Fibroblast of lung (primary cell): ENCODE results near the gene CCDC73. TPM values are rescaled to one million over a fixed set of nuclear protein-coding genes. Genes with fewer than 3 reads are reported as not detected.

Source experiments
- DNase-seq, 2 donors: peaks; one replicate each; pipeline versions ENCODE4 v3.0.0 to v3.0.0-alpha.2; 2010; ENCODE audit warnings: low read depth in 2 of 2
- H2AFZ ChIP-seq: 2 replicates; pipeline ENCODE4 v1.5.1; 2012; ENCODE audit warnings: low read length, control low read depth, inconsistent platforms
- H3K27ac ChIP-seq: 2 replicates; pipeline ENCODE4 v1.5.1; 2011; ENCODE audit warnings: low read length, control low read depth; ENCODE audit not compliant: insufficient read depth
- H3K27me3 ChIP-seq: 2 replicates; pipeline ENCODE4 v1.5.1; 2011; ENCODE audit warnings: mild to moderate bottlenecking, low read length; ENCODE audit not compliant: control insufficient read depth, insufficient read depth
- H3K36me3 ChIP-seq: 2 replicates; pipeline ENCODE4 v1.5.1; 2011; ENCODE audit warnings: low read length; ENCODE audit not compliant: control insufficient read depth, insufficient read depth
- H3K4me1 ChIP-seq: 2 replicates; pipeline ENCODE4 v1.5.1; 2011; ENCODE audit warnings: low read length; ENCODE audit not compliant: control insufficient read depth, insufficient read depth; ENCODE audit errors: extremely low read depth
- H3K4me2 ChIP-seq: 2 replicates; pipeline ENCODE4 v1.5.1; 2011; ENCODE audit warnings: low read length, control low read depth; ENCODE audit not compliant: insufficient read depth; ENCODE audit errors: extremely low read depth
- H3K4me3 ChIP-seq, 4 experiments: fragments of 200-600 bp in 1 of 4; sonication (generic) in 1 of 4; replicated peaks in 1 of 4; 2 replicates each; pipeline ENCODE4 v1.5.1; 2011 to 2016; ENCODE audit warnings: low read length in 4 of 4, low read depth in 3 of 4, mild to moderate bottlenecking in 3 of 4, control low read depth in 2 of 4, inconsistent platforms in 1 of 4, mixed read lengths in 1 of 4; ENCODE audit not compliant: insufficient read depth in 1 of 4; ENCODE audit errors: control extremely low read depth in 1 of 4
- H3K79me2 ChIP-seq: 2 replicates; pipeline ENCODE4 v1.5.1; 2012; ENCODE audit warnings: mild to moderate bottlenecking, low read length, inconsistent platforms; ENCODE audit not compliant: control insufficient read depth, insufficient read depth
- H3K9ac ChIP-seq: 2 replicates; pipeline ENCODE4 v1.5.1; 2011; ENCODE audit warnings: mild to moderate bottlenecking, low read length, control low read depth; ENCODE audit not compliant: insufficient read depth
- H3K9me3 ChIP-seq: 2 replicates; pipeline ENCODE4 v1.5.1; 2012; ENCODE audit warnings: low read depth, low read length; ENCODE audit not compliant: control insufficient read depth, insufficient read depth
- H4K20me1 ChIP-seq: 2 replicates; pipeline ENCODE4 v1.5.1; 2011; ENCODE audit warnings: low read length; ENCODE audit not compliant: control insufficient read depth, insufficient read depth; ENCODE audit errors: extremely low read depth
- CTCF ChIP-seq, 2 donors: IDR thresholded peaks in 1 of 2; conservative IDR thresholded peaks in 1 of 2; 1 replicate in 1 of 2; 2 replicates in 1 of 2; pipeline ENCODE4 v1.5.1; 2011 to 2012; ENCODE audit warnings: low read length in 2 of 2, control low read depth in 1 of 2, inconsistent platforms in 1 of 2, low read depth in 1 of 2, mild to moderate bottlenecking in 1 of 2
- EZH2 ChIP-seq: IDR thresholded peaks from 2 replicates; pipeline ENCODE4 v1.5.1; 2012; ENCODE audit warnings: low read length, control low read depth, mild to moderate bottlenecking; ENCODE audit errors: missing control alignments
- polyA plus RNA-seq, 2 donors: library from polyadenylated mRNA; depleted of rRNA in 1 of 2; stranded (reverse) in 1 of 2; unstranded in 1 of 2; fragments of >200 nt; gene quantifications; 2 replicates each; pipeline ENCODE4 v1.2.1, GENCODE V29; 2011 to 2012; ENCODE audit warnings: missing spikeins in 1 of 2
- total RNA-seq: library from RNA; depleted of rRNA; stranded (reverse); fragments of >200 nt; gene quantifications from 2 replicates; pipeline ENCODE4 v1.2.1, GENCODE V29; 2014

CCDC73 gene
- total and polyA plus RNA-seq, 2 donors (not counting 1 experiment from before 2014, with no cell fraction given) = under 0.01 TPM; not detected in 1

DNA sequence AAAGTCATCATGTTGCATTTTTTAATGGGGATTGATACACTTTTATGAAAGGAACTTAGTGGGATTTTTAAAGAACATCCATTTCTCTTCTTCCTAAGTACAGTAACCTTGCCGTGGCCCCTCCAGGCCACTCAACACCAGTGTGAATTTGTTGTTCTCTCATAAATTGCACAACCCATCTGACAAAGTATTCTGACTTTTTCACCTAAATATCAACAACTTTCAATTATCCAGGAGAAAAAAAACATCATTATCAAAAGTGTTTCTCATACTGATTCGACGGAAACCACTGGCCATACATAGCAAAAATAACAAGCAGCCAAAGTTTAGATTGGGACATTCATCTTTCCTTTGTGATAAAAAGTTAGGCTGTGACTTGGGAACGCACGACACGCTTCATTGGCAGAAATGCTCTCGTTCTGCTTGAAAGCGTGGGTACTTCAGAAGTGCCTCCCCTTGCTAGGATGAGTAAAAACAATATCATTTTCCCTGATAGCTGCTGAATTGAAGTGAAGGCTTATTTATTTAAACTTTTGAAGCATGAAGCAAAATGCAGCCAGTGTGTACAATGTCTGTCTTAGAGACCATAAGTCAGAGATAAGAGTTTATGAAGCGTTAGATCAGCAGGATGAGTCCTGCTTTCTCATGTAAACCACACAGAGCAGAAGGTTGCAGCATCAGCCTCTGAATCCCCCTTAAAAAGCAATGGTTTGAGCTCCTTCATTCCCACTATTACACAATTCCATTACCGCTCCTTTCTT, 231.4 kb downstream of the CCDC73 start:
- H3K9ac ChIP-seq = no peak overlapping the region
- no peaks in the 10 kb centered on the region for H3K27me3 ChIP-seq
- DNase-seq = peak; percentile 29 to 46
- H2AFZ ChIP-seq = no peak overlapping the region
- H3K9me3 ChIP-seq = no peaks in the 10 kb centered on the region
- H3K27ac ChIP-seq = no peak overlapping the region
- H3K4me3 ChIP-seq = no peak overlapping the region
- H3K36me3 ChIP-seq = no peaks in the 10 kb centered on the region
- H3K79me2 ChIP-seq = no peaks in the 10 kb centered on the region
- H3K4me1 ChIP-seq = no peaks in the 10 kb centered on the region
- TF ChIP-seq EZH2 (no peak), CTCF (conservative IDR thresholded peaks at IDR 0.05 in 1 of 2, IDR thresholded peaks at IDR 0.05 in 1 of 2; ENCODE audit: low read depth in 1 of 2, low read length in 2 of 2) (no peak)
- no peak overlapping the region for H3K4me2 ChIP-seq
- no peaks in the 10 kb centered on the region for H4K20me1 ChIP-seq

- Histone ChIP-seq H3K4me2 (no peak overlapping the region), H2AFZ (no peak overlapping the region), H3K9me3 (no peaks in the 10 kb centered on the region), H4K20me1 (no peaks in the 10 kb centered on the region), H3K79me2 (no peaks in the 10 kb centered on the region), H3K27ac (no peak overlapping the region), H3K9ac (no peak overlapping the region), H3K4me1 (no peaks in the 10 kb centered on the region), H3K36me3 (no peaks in the 10 kb centered on the region), H3K27me3 (no peaks in the 10 kb centered on the region), H3K4me3 (no peak overlapping the region)
- no peak for TF ChIP-seq CTCF (conservative IDR thresholded peaks at IDR 0.05 in 1 of 2, IDR thresholded peaks at IDR 0.05 in 1 of 2; ENCODE audit: low read depth in 1 of 2, low read length in 2 of 2)
- no peak for TF ChIP-seq EZH2
- no peak for DNase-seq
These were observed 232.6 kb downstream of the CCDC73 start for GRCh38 chr11:32561835-32562234.

GRCh38 chr11:32555895-32556294, 238.6 kb downstream of the CCDC73 start:
- Histone ChIP-seq H3K4me2 (no peak overlapping the region), H3K4me1 (no peaks in the 10 kb centered on the region), H3K9ac (no peak overlapping the region), H2AFZ (no peak overlapping the region), H3K27ac (no peak overlapping the region), H3K36me3 (no peaks in the 10 kb centered on the region), H3K9me3 (no peaks in the 10 kb centered on the region), H3K79me2 (no peaks in the 10 kb centered on the region), H4K20me1 (no peaks in the 10 kb centered on the region), H3K4me3 (no peak overlapping the region), H3K27me3 (no peaks in the 10 kb centered on the region)
- no peak for DNase-seq
- no peak for TF ChIP-seq CTCF (conservative IDR thresholded peaks at IDR 0.05 in 1 of 2, IDR thresholded peaks at IDR 0.05 in 1 of 2; ENCODE audit: low read depth in 1 of 2, low read length in 2 of 2)
- no peak for TF ChIP-seq EZH2
